ENCODE measurements around the gene PKP2. TPM values are rescaled to one million over a fixed set of nuclear protein-coding genes. Genes with fewer than 3 reads are reported as not detected.

Gene PKP2
- under 1 TPM; 0.18 to 0.60 TPM for total RNA-seq

GRCh38 chr12:32896432-32897280 lies at the start of gene PKP2:
PKP2 (minus strand) TSS chr12:32896777; CDS start chr12:32896731, 46 bp downstream.
- Mint-ChIP-seq H3K4me1 (peaks cover 17% of the 10 kb centered on the region), H3K4me3 (peak within 1 kb of the TSS; percentile 73), H3K36me3 (no peaks in the 10 kb centered on the region), H3K27me3 (peaks cover 74% of the 10 kb centered on the region), H3K27ac (no peak within 1 kb of the TSS), H3K9me3 (no peaks in the 10 kb centered on the region)
- peak; percentile 27 for DNase-seq

DNA sequence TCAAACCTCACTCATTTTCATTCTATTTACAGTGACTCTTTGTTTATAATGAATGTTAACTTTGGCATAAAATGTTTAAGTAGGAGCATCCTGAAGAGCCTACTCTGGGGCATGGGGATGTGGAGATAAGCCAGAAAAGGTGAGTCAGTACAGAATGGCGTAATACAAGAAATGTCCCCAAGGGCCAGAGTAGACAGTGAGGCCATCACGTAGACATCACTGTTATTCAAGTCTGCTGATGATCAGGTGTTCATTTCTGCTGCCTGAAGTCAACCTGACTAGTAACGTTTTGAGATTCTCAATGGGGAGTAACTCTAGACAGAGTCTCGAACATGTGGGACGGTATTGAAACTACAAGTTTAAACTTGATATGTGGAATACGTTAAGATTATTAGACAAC lies 47.6 kb upstream of the PKP2 start:
- no peak overlapping the region for H3K4me3 Mint-ChIP-seq
- H3K4me1 Mint-ChIP-seq, result no peaks in the 10 kb centered on the region
- H3K36me3 Mint-ChIP-seq, result no peaks in the 10 kb centered on the region
- H3K27ac Mint-ChIP-seq, result no peak overlapping the region
- H3K27me3 Mint-ChIP-seq, result no peaks in the 10 kb centered on the region
- DNase-seq, result no peak
- no peaks in the 10 kb centered on the region for H3K9me3 Mint-ChIP-seq

GRCh38 chr12:32939801-32940200 lies 43.2 kb upstream of the PKP2 start:
- no peak for DNase-seq
- no peak overlapping the region for H3K4me3 Mint-ChIP-seq
- H3K9me3 Mint-ChIP-seq, result no peaks in the 10 kb centered on the region
- H3K27ac Mint-ChIP-seq, result no peak overlapping the region
- H3K27me3 Mint-ChIP-seq, result peaks cover 6% of the 10 kb centered on the region
- no peaks in the 10 kb centered on the region for H3K4me1 Mint-ChIP-seq
- H3K36me3 Mint-ChIP-seq, result no peaks in the 10 kb centered on the region

- DNase-seq, result no peak
- no peaks in the 10 kb centered on the region for H3K9me3 Mint-ChIP-seq
- no peak overlapping the region for H3K4me3 Mint-ChIP-seq
- H3K4me1 Mint-ChIP-seq, result no peaks in the 10 kb centered on the region
- H3K27ac Mint-ChIP-seq, result no peak overlapping the region
- H3K36me3 Mint-ChIP-seq, result no peaks in the 10 kb centered on the region
- H3K27me3 Mint-ChIP-seq, result no peaks in the 10 kb centered on the region
Measured at GRCh38 chr12:32926963-32927362, 30.4 kb upstream of the PKP2 start.

DNA sequence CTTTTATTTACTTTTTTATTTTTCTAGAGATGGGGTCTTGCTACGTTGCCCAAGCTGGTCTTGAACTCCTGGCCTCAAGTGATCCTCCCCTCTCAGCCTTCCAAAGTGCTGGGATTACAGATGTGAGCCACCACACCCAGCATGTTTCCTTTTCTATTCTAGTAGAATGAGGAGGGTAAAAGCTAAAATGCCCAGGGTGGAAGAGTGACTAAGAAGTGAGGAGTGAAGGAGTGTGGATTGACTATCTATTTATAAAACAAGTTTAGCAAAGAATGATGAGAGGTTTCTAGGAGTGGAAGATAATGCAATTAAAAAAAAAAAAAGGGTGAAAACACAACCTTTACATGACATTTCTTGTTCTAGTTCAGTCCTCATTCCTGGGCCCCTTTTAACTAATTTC lies 29.8 kb upstream of the PKP2 start:
- Mint-ChIP-seq H3K36me3 (no peaks in the 10 kb centered on the region), H3K4me3 (no peak overlapping the region), H3K27ac (no peak overlapping the region), H3K9me3 (no peaks in the 10 kb centered on the region), H3K27me3 (no peaks in the 10 kb centered on the region), H3K4me1 (no peaks in the 10 kb centered on the region)
- no peak for DNase-seq

DNA sequence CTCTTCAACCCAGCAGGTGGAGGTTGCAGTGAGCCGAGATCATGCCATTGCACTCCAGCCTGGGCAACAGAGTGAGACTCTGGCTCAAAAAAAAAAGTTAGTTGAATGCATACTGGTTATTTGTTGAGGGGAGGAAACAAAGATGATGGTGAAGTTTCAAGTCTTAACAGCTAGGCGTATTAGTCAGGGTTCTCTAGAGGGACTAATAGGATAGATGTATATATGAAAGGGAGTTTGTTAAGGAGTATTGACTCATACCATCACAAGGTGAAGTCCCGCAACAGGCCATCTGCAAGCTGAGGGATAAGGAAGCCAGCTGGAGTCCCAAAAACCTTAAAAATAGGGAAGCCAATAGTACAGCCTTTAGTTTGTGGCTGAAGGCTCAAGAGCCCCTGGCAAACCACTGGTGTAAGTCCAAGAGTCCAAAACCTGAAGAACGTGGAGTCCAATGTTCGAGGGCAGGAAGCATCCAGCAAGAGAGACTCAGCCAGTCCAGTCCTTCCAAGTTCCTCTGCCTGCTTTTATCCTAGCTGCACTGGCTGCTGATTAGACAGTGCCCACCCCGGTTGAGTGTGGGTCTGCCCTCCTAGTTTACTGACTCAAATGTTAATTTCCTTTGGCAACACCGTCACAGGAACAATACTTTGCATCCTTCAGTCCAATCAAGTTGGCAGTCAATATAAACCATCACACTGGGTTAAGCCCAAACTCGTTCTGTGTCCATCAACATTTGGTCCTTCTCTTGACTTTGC lies 26.1 kb upstream of the PKP2 start:
- H3K27ac Mint-ChIP-seq, result no peak overlapping the region
- H3K9me3 Mint-ChIP-seq, result no peaks in the 10 kb centered on the region
- H3K27me3 Mint-ChIP-seq, result peaks cover 7% of the 10 kb centered on the region
- H3K36me3 Mint-ChIP-seq, result no peaks in the 10 kb centered on the region
- DNase-seq, result no peak
- no peaks in the 10 kb centered on the region for H3K4me1 Mint-ChIP-seq
- no peak overlapping the region for H3K4me3 Mint-ChIP-seq

- H3K27ac Mint-ChIP-seq, result no peak overlapping the region
- no peaks in the 10 kb centered on the region for H3K9me3 Mint-ChIP-seq
- peaks cover 7% of the 10 kb centered on the region for H3K27me3 Mint-ChIP-seq
- no peaks in the 10 kb centered on the region for H3K4me1 Mint-ChIP-seq
- H3K36me3 Mint-ChIP-seq, result no peaks in the 10 kb centered on the region
- H3K4me3 Mint-ChIP-seq, result no peak overlapping the region
- DNase-seq, result no peak
Measured at GRCh38 chr12:32921397-32921796, 24.8 kb upstream of the PKP2 start.

GRCh38 chr12:32920506-32921085 lies 24.0 kb upstream of the PKP2 start:
- Mint-ChIP-seq H3K27ac (no peak overlapping the region), H3K9me3 (no peaks in the 10 kb centered on the region), H3K36me3 (no peaks in the 10 kb centered on the region), H3K27me3 (peaks cover 7% of the 10 kb centered on the region), H3K4me1 (no peaks in the 10 kb centered on the region), H3K4me3 (no peak overlapping the region)
- DNase-seq, result no peak

DNA sequence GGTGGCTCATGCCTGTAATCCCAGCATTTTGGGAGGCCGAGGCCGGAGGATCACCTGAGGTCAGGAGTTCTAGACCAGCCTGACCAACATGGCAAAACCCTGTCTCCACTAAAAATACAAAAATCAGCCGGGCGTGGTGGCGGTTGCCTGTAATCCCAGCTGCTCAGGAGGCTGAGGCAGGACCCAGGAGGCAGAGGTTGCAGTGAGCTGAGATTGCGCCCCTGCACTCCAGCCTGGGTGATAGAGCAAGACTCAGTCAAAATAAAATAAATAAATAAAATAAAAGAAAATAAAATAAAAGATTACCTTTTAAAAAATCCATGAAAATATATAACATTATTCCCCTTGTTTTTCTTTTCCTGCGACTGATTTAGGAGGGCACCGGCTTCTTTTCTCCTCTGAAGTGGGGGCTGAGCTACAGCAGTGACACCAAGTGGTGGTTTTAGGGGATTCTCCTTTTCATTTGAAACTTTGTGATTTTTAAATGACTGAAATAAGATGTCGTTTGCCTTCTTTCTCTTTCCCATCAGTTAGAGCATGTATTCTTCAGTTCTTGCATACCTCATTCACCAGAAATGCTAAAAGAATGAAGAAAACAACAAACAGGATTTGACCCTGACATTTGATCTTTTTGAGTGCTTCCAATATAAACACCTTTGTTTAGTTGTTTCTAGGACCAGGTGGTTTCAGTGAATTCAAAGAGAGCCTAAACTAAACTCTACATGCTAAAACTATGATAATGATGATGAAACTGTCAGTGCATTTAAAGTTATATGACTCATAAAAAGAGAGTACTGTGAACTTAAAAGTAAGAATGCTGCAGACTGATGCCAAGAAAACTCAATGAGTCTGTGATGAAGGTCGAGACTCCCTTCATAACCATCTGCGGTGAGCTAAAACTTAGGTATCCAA lies 22.6 kb upstream of the PKP2 start:
- no peak overlapping the region for H3K4me3 Mint-ChIP-seq
- no peak for DNase-seq

DNA sequence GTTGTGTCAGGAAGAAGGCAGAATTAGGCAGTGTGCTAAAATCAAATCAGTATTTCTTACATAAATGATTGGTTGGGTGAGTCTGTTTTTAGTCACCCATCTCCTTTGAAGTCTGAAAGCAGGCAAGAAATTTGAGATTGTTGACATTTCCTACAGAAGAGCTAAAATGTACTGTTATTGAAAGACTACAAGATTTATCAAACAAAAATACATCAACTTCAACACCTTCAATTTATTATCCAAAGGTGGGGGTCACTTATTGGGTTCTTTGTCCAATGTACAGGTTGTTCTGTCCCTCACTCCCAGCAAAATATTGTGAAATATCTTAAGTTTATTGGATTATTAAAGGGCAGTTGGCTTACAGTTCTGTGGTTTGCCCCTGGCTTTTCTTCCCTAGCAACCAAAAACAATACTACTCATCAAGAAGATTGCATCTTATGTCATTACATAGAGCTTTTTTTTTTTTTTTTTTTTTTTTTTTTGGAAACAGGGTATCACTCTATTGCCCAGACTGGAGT lies 20.6 kb upstream of the PKP2 start:
- no peaks in the 10 kb centered on the region for H3K36me3 Mint-ChIP-seq
- H3K27me3 Mint-ChIP-seq, result peaks cover 13% of the 10 kb centered on the region
- no peak overlapping the region for H3K27ac Mint-ChIP-seq
- no peak overlapping the region for H3K4me3 Mint-ChIP-seq
- no peaks in the 10 kb centered on the region for H3K9me3 Mint-ChIP-seq
- no peak for DNase-seq
- no peaks in the 10 kb centered on the region for H3K4me1 Mint-ChIP-seq

More for the DNA sequence above, 22.6 kb upstream of the PKP2 start:
- Mint-ChIP-seq H3K27me3 (peaks cover 13% of the 10 kb centered on the region), H3K27ac (no peak overlapping the region), H3K9me3 (no peaks in the 10 kb centered on the region), H3K4me1 (no peaks in the 10 kb centered on the region), H3K36me3 (no peaks in the 10 kb centered on the region)

DNA sequence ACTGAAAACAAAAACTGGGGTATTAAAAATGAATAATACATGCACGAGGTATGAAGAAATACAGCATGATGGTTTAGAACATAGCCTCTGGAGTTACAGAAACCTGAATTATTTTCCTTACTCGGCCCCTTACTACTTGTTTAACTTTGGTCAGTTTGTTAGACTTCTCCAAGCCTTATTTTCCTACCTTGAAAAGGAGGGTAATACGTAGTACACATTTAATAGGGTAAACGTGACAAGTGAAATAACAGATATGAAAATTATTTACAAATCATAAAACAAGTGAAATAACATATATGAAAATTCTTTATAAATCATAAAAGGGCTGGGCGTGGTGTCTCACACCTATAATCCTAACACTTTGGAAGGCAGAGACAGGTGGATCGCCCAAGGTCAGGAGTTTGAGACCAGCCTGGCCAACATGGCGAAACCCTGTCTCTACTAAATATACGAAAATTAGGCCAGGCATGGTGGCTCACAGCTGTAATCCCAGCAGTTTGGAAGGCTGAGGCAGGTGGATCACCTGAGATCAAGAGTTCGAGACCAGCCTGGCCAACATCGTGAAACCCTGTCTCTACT lies 11.4 kb upstream of the PKP2 start:
- H3K36me3 Mint-ChIP-seq, result no peaks in the 10 kb centered on the region
- no peaks in the 10 kb centered on the region for H3K4me1 Mint-ChIP-seq
- no peak for DNase-seq
- no peak overlapping the region for H3K27ac Mint-ChIP-seq
- no peak overlapping the region for H3K4me3 Mint-ChIP-seq
- peaks cover 23% of the 10 kb centered on the region for H3K27me3 Mint-ChIP-seq
- H3K9me3 Mint-ChIP-seq, result no peaks in the 10 kb centered on the region

DNA sequence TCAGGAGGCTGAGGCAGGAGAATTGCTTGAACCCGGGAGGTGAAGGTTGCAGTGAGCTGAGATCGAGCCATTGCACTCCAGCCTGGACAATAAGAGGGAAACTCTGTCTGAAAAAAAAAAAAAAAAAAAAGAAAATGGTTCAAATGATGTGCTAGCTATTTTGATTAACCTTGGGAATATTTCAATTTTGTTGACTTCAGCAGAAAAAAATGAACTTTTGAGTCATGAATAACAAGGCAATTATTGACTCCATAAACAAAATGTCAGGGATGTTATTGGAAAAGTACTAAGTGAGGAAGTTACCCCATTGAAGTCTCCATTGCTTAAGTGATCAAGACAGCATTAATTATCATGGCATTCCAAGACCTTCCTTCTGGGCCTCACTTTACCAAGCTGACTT lies 10.6 kb upstream of the PKP2 start:
- DNase-seq, result no peak
- no peak overlapping the region for H3K4me3 Mint-ChIP-seq
- H3K27ac Mint-ChIP-seq, result no peak overlapping the region
- H3K27me3 Mint-ChIP-seq, result peaks cover 23% of the 10 kb centered on the region
- no peaks in the 10 kb centered on the region for H3K9me3 Mint-ChIP-seq
- H3K4me1 Mint-ChIP-seq, result no peaks in the 10 kb centered on the region
- no peaks in the 10 kb centered on the region for H3K36me3 Mint-ChIP-seq

- Mint-ChIP-seq H3K4me1 (no peaks in the 10 kb centered on the region), H3K4me3 (no peak overlapping the region), H3K9me3 (no peaks in the 10 kb centered on the region), H3K27me3 (peaks cover 23% of the 10 kb centered on the region), H3K27ac (no peak overlapping the region), H3K36me3 (no peaks in the 10 kb centered on the region)
- DNase-seq, result no peak
Measured at GRCh38 chr12:32906399-32907165, 10.0 kb upstream of the PKP2 start.

GRCh38 chr12:32903763-32904162 lies 7.2 kb upstream of the PKP2 start:
- Mint-ChIP-seq H3K9me3 (no peaks in the 10 kb centered on the region), H3K27ac (no peak overlapping the region), H3K4me1 (no peaks in the 10 kb centered on the region), H3K4me3 (no peak overlapping the region), H3K27me3 (peaks cover 35% of the 10 kb centered on the region), H3K36me3 (no peaks in the 10 kb centered on the region)
- DNase-seq, result no peak
